ENCODE measurements around the gene OSBPL10.

The OSBPL10 gene

DNA sequence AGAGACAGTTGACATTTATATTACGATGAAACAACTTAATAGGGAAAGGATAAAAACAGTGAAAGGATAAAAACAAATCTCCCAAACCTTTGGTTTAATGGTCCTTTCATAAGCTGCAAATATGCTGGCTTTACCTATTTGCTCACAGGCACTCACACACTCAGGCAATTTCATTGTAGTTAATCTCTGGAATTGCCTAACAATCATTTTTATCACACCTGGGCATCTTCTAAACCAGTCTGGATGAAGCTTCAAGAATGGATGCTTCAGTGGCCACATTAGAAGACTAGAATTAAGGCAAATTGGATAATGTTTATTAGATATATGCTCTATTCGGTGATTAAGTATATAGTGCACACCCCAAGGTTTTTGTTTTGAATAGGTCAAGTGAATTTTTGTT, 13.5 kb downstream of the OSBPL10 start:
- H3K4me3 ChIP-seq (ENCODE audit: low read depth, low read length): no peak overlapping the region
- TF ChIP-seq, protein P1, sequence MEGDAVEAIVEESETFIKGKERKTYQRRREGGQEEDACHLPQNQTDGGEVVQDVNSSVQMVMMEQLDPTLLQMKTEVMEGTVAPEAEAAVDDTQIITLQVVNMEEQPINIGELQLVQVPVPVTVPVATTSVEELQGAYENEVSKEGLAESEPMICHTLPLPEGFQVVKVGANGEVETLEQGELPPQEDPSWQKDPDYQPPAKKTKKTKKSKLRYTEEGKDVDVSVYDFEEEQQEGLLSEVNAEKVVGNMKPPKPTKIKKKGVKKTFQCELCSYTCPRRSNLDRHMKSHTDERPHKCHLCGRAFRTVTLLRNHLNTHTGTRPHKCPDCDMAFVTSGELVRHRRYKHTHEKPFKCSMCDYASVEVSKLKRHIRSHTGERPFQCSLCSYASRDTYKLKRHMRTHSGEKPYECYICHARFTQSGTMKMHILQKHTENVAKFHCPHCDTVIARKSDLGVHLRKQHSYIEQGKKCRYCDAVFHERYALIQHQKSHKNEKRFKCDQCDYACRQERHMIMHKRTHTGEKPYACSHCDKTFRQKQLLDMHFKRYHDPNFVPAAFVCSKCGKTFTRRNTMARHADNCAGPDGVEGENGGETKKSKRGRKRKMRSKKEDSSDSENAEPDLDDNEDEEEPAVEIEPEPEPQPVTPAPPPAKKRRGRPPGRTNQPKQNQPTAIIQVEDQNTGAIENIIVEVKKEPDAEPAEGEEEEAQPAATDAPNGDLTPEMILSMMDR (conservative IDR thresholded peaks at IDR 0.05; ENCODE audit: low read depth, low read length): no peak
- DNase-seq (ENCODE audit: low read depth): no peak

DNA sequence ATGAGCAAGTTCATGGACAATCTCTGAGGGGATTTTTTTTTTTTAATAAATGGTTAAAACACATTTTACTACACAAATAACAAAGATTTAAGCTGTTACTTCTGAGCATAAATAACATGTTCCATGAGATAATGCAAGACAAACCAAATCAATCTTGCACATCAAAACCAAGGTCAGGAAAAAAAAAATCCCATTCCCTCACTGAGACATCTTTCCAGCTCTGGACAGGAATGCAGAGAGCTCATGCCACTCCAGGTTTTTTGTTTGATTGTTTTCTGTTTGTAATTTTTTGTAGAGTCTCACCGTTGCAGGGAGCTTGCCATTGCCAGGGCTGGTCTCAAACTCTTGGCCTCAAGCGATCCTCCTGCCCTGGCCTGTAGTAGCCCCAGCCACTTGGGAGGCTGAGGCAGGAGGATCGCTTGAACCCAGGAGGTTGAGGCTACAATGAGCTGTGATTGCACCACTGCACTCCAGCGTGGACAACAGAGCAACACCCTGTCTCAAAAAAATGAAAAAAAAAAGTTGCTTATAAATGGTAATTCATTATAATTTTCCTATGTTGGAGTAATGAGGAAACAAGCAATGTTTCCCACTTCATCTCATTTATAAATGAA, 14.0 kb downstream of the OSBPL10 start:
- no peak overlapping the region for H3K4me3 ChIP-seq (ENCODE audit: low read depth, low read length)
- TF ChIP-seq, protein P1 (conservative IDR thresholded peaks at IDR 0.05; ENCODE audit: low read depth, low read length): no peak
- DNase-seq (ENCODE audit: low read depth): no peak

DNA sequence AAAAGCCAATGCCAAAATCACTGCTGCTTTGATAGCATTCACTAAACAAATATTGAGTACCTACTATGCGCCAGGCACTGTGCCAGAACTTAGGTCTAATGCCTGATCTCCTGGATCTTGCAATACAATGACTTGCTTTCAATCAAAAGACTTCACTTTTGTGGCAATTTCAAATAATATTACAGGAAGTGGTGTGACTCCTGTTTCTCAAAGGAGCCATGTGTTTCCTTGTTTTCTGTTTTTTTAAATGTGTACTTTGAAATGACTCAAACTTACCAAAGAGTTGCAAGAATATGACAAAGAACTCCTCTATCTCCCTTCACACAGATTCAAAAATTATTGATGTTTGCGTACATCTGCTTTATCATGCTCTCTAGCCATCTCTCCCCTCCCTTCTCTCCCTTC, 18.3 kb downstream of the OSBPL10 start:
- no peak overlapping the region for H3K4me3 ChIP-seq (ENCODE audit: low read depth, low read length)
- no peak for DNase-seq (ENCODE audit: low read depth)
- TF ChIP-seq, protein P1 (conservative IDR thresholded peaks at IDR 0.05; ENCODE audit: low read depth, low read length): no peak

DNA sequence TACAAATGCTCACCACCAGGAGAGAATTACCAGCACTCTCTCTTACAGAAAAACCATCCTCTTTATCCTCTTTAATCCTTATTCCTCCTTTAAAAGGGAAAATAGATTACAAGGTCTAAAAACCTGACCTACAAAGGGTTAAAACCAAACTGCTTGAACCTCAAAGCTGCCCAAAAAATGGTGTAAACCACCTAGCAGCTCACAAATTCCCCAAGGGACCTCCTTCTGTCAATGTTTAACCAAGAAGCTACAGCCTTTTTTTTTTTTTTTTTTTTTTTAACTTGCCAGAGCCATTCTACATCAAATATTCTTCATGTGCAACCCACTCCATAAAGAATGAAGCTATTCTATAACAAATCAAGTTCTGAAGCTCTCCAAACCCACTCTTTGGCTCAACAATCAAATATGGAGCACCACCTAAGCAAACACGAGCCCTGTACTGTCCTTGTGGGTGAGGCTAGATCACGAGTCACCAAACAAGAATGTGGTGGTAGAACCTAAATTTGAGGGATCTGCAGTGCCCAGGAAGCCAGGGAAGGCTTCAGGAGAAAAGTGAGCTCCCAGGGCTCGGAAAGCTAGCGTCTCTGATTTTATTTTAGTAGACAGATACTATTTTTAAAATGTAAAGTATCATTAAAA, 20.1 kb downstream of the OSBPL10 start:
- TF ChIP-seq, protein P1 (conservative IDR thresholded peaks at IDR 0.05; ENCODE audit: low read depth, low read length): no peak
- H3K4me3 ChIP-seq (ENCODE audit: low read depth, low read length): no peak overlapping the region
- DNase-seq (ENCODE audit: low read depth): peak; percentile 45

DNA sequence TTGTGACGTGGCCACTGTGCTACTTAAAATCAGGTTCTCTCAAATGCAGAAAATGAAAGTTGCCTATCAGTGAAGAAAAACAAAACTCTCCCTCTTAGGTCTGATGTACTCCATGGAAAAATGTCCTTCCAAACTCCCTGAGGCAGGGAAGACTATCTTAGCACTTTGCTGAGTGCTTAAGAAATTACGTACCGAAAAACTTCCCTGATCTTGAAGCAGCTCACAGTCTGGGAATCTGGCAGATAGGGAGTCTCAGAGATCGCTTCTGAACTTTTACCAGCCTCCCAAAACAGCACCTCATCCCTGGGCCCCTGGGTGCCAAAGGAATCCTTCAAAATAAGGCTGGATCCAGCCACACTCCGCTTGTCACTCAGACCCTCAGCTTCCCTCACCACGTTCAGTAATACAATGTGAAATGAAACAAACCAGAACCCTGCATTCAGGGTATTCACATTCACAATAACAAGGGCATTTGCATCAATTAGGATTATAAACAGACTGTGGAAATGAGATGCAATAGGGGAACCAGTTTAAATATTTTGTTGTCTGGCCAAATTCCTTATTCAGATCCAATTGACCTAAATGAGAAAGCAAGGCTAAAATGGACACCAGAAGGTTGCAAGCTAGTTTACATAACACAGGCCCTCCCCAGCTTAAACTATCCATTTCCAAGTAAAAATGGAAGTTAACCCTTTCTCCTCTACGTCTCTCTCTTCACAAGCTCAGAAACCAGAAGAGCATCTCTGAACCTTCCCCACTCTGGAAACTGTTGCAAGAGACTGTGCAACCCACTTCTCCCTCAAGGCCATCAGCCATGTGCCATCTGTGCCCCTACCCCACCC, 20.9 kb downstream of the OSBPL10 start:
- peak; percentile 43 for DNase-seq (ENCODE audit: low read depth)
- H3K4me3 ChIP-seq (ENCODE audit: low read depth, low read length): peak overlapping the region; percentile 29
- TF ChIP-seq, protein P1 (conservative IDR thresholded peaks at IDR 0.05; ENCODE audit: low read depth, low read length): no peak

DNA sequence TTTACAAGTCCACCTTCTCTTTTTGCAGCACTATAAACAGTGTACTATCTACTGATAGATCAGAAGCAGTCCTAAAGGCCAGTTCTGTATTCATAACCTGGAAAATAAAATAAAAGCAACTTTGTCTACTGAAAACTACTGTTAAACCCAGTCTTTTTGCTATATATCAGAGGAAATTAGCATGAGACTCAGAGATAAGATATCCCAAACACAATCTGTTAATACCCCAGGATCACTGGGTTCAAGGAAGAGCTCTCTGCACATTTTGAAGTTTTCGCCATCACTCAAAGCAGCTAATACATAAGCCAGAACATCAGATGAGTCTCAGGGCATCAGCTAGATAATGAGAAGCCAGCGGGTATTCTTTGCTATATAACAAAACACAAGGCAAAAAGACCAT, 21.8 kb downstream of the OSBPL10 start:
- no peak for DNase-seq (ENCODE audit: low read depth)
- TF ChIP-seq, protein P1 (conservative IDR thresholded peaks at IDR 0.05; ENCODE audit: low read depth, low read length): no peak
- no peak overlapping the region for H3K4me3 ChIP-seq (ENCODE audit: low read depth, low read length)

Measured in choroid plexus epithelial cell (primary cell).